ENCODE measurements around the gene DHX38.

DHX38 gene

GRCh38 chr16:72072514-72073342, 20.9 kb upstream of the DHX38 start:
- no peak for TF ChIP-seq EP300 (IDR thresholded peaks at IDR 0.05; ENCODE audit: borderline replicate concordance)
- TF ChIP-seq EGR1 (IDR thresholded peaks at IDR 0.05): no peak

GRCh38 chr16:72073560-72074230, 20.0 kb upstream of the DHX38 start:
- TF ChIP-seq TCF12 (IDR thresholded peaks at IDR 0.05; ENCODE audit: low read depth) (no peak), EGR1 (IDR thresholded peaks at IDR 0.05) (no peak)

- TF ChIP-seq CEBPB (IDR thresholded peaks at IDR 0.05) (peak; percentile 55; the same call in 1 of the 2 replicates), RAD21 (IDR thresholded peaks at IDR 0.05; ENCODE audit: low read depth) (no peak)
These were observed 9.8 kb upstream of the DHX38 start for GRCh38 chr16:72083778-72084404.

GRCh38 chr16:72084445-72084844, 9.2 kb upstream of the DHX38 start:
- no peak for TF ChIP-seq NFIC (IDR thresholded peaks at IDR 0.05)
- no peak for TF ChIP-seq EGR1 (IDR thresholded peaks at IDR 0.05)
- no peak for TF ChIP-seq YY1 (IDR thresholded peaks at IDR 0.05; ENCODE audit: low read depth)
- no peak for TF ChIP-seq CREB1 (IDR thresholded peaks at IDR 0.05; ENCODE audit: low read depth)
- no peak for TF ChIP-seq REST (IDR thresholded peaks at IDR 0.05; ENCODE audit: low read depth)
- TF ChIP-seq TAF1 (IDR thresholded peaks at IDR 0.05; ENCODE audit: low read depth): no peak
- TF ChIP-seq EP300 (IDR thresholded peaks at IDR 0.05; ENCODE audit: borderline replicate concordance): no peak
- no peak for TF ChIP-seq ZBTB7A (IDR thresholded peaks at IDR 0.05; ENCODE audit: low read depth)
- no peak for TF ChIP-seq TEAD4 (IDR thresholded peaks at IDR 0.05)
- no peak for TF ChIP-seq RAD21 (IDR thresholded peaks at IDR 0.05; ENCODE audit: low read depth)
- no peak for TF ChIP-seq USF1 (IDR thresholded peaks at IDR 0.05)
- no peak for TF ChIP-seq FOXM1 (IDR thresholded peaks at IDR 0.05; ENCODE audit: borderline replicate concordance, low read depth)
- no peak for TF ChIP-seq TCF12 (IDR thresholded peaks at IDR 0.05; ENCODE audit: low read depth)
- TF ChIP-seq MAX (IDR thresholded peaks at IDR 0.05): no peak
- no peak for TF ChIP-seq CEBPB (IDR thresholded peaks at IDR 0.05)

- TF ChIP-seq TEAD4 (IDR thresholded peaks at IDR 0.05) (no peak), ZBTB7A (IDR thresholded peaks at IDR 0.05; ENCODE audit: low read depth) (no peak), RAD21 (IDR thresholded peaks at IDR 0.05; ENCODE audit: low read depth) (no peak), NFIC (IDR thresholded peaks at IDR 0.05) (no peak), USF1 (IDR thresholded peaks at IDR 0.05) (no peak), FOXM1 (IDR thresholded peaks at IDR 0.05; ENCODE audit: borderline replicate concordance, low read depth) (no peak), EP300 (IDR thresholded peaks at IDR 0.05; ENCODE audit: borderline replicate concordance) (no peak), TAF1 (IDR thresholded peaks at IDR 0.05; ENCODE audit: low read depth) (no peak), EGR1 (IDR thresholded peaks at IDR 0.05) (no peak), YY1 (IDR thresholded peaks at IDR 0.05; ENCODE audit: low read depth) (no peak), CREB1 (IDR thresholded peaks at IDR 0.05; ENCODE audit: low read depth) (no peak), MAX (IDR thresholded peaks at IDR 0.05) (no peak), REST (IDR thresholded peaks at IDR 0.05; ENCODE audit: low read depth) (no peak), TCF12 (IDR thresholded peaks at IDR 0.05; ENCODE audit: low read depth) (no peak)
These were observed 8.6 kb upstream of the DHX38 start for GRCh38 chr16:72085002-72085401.

- TF ChIP-seq ZBTB7A (IDR thresholded peaks at IDR 0.05; ENCODE audit: low read depth) (no peak), REST (IDR thresholded peaks at IDR 0.05; ENCODE audit: low read depth) (no peak), TEAD4 (IDR thresholded peaks at IDR 0.05) (no peak), TAF1 (IDR thresholded peaks at IDR 0.05; ENCODE audit: low read depth) (no peak), USF1 (IDR thresholded peaks at IDR 0.05) (no peak), MAX (IDR thresholded peaks at IDR 0.05) (no peak), CEBPB (IDR thresholded peaks at IDR 0.05) (no peak), FOXM1 (IDR thresholded peaks at IDR 0.05; ENCODE audit: borderline replicate concordance, low read depth) (no peak), RAD21 (IDR thresholded peaks at IDR 0.05; ENCODE audit: low read depth) (no peak), YY1 (IDR thresholded peaks at IDR 0.05; ENCODE audit: low read depth) (no peak), EGR1 (IDR thresholded peaks at IDR 0.05) (no peak), CREB1 (IDR thresholded peaks at IDR 0.05; ENCODE audit: low read depth) (no peak), EP300 (IDR thresholded peaks at IDR 0.05; ENCODE audit: borderline replicate concordance) (no peak), TCF12 (IDR thresholded peaks at IDR 0.05; ENCODE audit: low read depth) (no peak), NFIC (IDR thresholded peaks at IDR 0.05) (no peak)
These were observed 2.4 kb upstream of the DHX38 start for GRCh38 chr16:72091217-72091616.

Data from Ishikawa (cell line).